Natural killer cell (primary cell): Measurements from ENCODE around the gene OBSCN. TPM values are rescaled to one million over a fixed set of nuclear protein-coding genes. Genes with fewer than 3 reads are reported as not detected.

Source experiments
- ATAC-seq, 3 donors: fragments of 150-1000 bp in 2 of 3; fragments of 200-7000 bp in 1 of 3; cut with Tn5 transposase; 1 replicate in 1 of 3; 2 replicates in 2 of 3; pipeline ENCODE4 v1.10.0; 2021; ENCODE audit warnings: mild to moderate bottlenecking in 2 of 3, moderate library complexity in 2 of 3
- DNase-seq, 2 donors: peaks; one replicate each; pipeline versions ENCODE4 v3.0.0 to v3.0.0-alpha.2; 2013 to 2021; ENCODE audit warnings: mixed read lengths in 1 of 2
- H3K27ac ChIP-seq: one replicate; pipeline ENCODE4 v1.5.1; 2013; ENCODE audit warnings: mild to moderate bottlenecking, low read length
- H3K27me3 ChIP-seq: one replicate; pipeline ENCODE4 v1.6.1; 2013; ENCODE audit warnings: low read length; ENCODE audit not compliant: control insufficient read depth, insufficient read depth
- H3K36me3 ChIP-seq: one replicate; pipeline ENCODE4 v1.6.1; 2013; ENCODE audit warnings: low read length; ENCODE audit not compliant: control insufficient read depth, insufficient read depth
- H3K4me1 ChIP-seq: one replicate; pipeline ENCODE4 v1.6.1; 2013; ENCODE audit warnings: low read length; ENCODE audit not compliant: control insufficient read depth, insufficient read depth
- H3K4me3 ChIP-seq: one replicate; pipeline ENCODE4 v1.5.1; 2013; ENCODE audit warnings: low read length
- H3K9me3 ChIP-seq: one replicate; pipeline ENCODE4 v1.6.1; 2013; ENCODE audit warnings: low read length; ENCODE audit not compliant: control insufficient read depth, insufficient read depth
- H3K27ac Mint-ChIP-seq, 2 donors: one replicate each; pipeline ENCODE4 v1.8.0; 2022; ENCODE audit warnings: mild to moderate bottlenecking in 2 of 2, mixed read lengths in 2 of 2, moderate library complexity in 1 of 2
- H3K27me3 Mint-ChIP-seq, 2 donors: one replicate each; pipeline ENCODE4 v1.8.0; 2022; ENCODE audit warnings: low read depth in 2 of 2, mixed read lengths in 2 of 2
- H3K36me3 Mint-ChIP-seq: one replicate; pipeline ENCODE4 v1.8.0; 2022; ENCODE audit warnings: mixed read lengths
- H3K4me1 Mint-ChIP-seq, 2 donors: one replicate each; pipeline ENCODE4 v1.8.0; 2022; ENCODE audit warnings: mixed read lengths in 2 of 2
- H3K4me3 Mint-ChIP-seq: one replicate; pipeline ENCODE4 v1.8.0; 2022; ENCODE audit warnings: mild to moderate bottlenecking, moderate library complexity, mixed read lengths
- H3K9me3 Mint-ChIP-seq, 2 donors: one replicate each; pipeline ENCODE4 v1.8.0; 2022; ENCODE audit warnings: mixed read lengths in 2 of 2
- WGBS: methylation state at CpG from one replicate; pipeline ENCODE4 v1.1.7; 2013; ENCODE audit warnings: missing lambda C conversion rate; ENCODE audit not compliant: insufficient coverage; 5-methylcytosine and 5-hydroxymethylcytosine counted together
- intact Hi-C: fragments of 100-400 bp; cut with micrococcal nuclease; formaldehyde crosslinking; loops from one replicate; pipeline ENCODE4 v1.14.2; 2022
- total RNA-seq, 4 donors: library from RNA; stranded (reverse); fragments of 120-200 nt in 1 of 4; gene quantifications; one replicate each; pipeline versions ENCODE4 v1.2.3 to v1.2.4, GENCODE V29; 2013 to 2022
- TF ChIP-seq, protein P1 (sequence below): fragments of 200-600 bp; IDR thresholded peaks from one replicate; pipeline ENCODE4 v1.8.0; 2022; ENCODE audit warnings: antibody characterized with exemption

The OBSCN gene
- total RNA-seq, 3 donors from 2014 or later (not counting 1 experiment from before 2014, with no cell fraction given): 9.6 to 30.0 (median 14.3) TPM

GRCh38 chr1:228233136-228233535, 25.3 kb downstream of the OBSCN start:
- H3K36me3 ChIP-seq: no peaks in the 10 kb centered on the region
- Mint-ChIP-seq H3K36me3 (peaks cover 20% of the 10 kb centered on the region), H3K9me3 (peaks cover 0 to 3% of the 10 kb centered on the region in 2 donors)

GRCh38 chr1:228234921-228235320, 27.1 kb downstream of the OBSCN start:
- Histone ChIP-seq H3K27me3 (no peaks in the 10 kb centered on the region), H3K36me3 (no peaks in the 10 kb centered on the region), H3K4me1 (peaks cover 4% of the 10 kb centered on the region), H3K4me3 (no peak overlapping the region), H3K9me3 (no peaks in the 10 kb centered on the region), H3K27ac (no peak overlapping the region)
- Mint-ChIP-seq H3K4me1 (peaks cover 0 to 7% of the 10 kb centered on the region in 2 donors), H3K4me3 (no peak overlapping the region), H3K27ac (no peak overlapping the region), H3K36me3 (peaks cover 20% of the 10 kb centered on the region), H3K9me3 (peaks cover 0 to 3% of the 10 kb centered on the region in 2 donors), H3K27me3 (no peaks in the 10 kb centered on the region)
- DNase-seq (no peak), ATAC-seq (no peak)
- intact Hi-C loops: no loop called here
- TF ChIP-seq, protein P1, sequence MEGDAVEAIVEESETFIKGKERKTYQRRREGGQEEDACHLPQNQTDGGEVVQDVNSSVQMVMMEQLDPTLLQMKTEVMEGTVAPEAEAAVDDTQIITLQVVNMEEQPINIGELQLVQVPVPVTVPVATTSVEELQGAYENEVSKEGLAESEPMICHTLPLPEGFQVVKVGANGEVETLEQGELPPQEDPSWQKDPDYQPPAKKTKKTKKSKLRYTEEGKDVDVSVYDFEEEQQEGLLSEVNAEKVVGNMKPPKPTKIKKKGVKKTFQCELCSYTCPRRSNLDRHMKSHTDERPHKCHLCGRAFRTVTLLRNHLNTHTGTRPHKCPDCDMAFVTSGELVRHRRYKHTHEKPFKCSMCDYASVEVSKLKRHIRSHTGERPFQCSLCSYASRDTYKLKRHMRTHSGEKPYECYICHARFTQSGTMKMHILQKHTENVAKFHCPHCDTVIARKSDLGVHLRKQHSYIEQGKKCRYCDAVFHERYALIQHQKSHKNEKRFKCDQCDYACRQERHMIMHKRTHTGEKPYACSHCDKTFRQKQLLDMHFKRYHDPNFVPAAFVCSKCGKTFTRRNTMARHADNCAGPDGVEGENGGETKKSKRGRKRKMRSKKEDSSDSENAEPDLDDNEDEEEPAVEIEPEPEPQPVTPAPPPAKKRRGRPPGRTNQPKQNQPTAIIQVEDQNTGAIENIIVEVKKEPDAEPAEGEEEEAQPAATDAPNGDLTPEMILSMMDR: no peak
- WGBS: 100% methylated on average over 1 of the region's 2 CpGs

More at GRCh38 chr1:228233136-228233535, 25.3 kb downstream of the OBSCN start:
- no peak overlapping the region for H3K27ac ChIP-seq
- DNase-seq (no peak), ATAC-seq (no peak)
- H3K9me3 ChIP-seq: no peaks in the 10 kb centered on the region
- TF ChIP-seq, protein P1: no peak
- no peak overlapping the region for H3K4me3 ChIP-seq
- WGBS: 100% methylated on average over 1 of the region's 1 CpG
- H3K27me3 ChIP-seq: no peaks in the 10 kb centered on the region
- no peak overlapping the region for H3K4me3 Mint-ChIP-seq
- peaks cover 0 to 7% of the 10 kb centered on the region in 2 donors for H3K4me1 Mint-ChIP-seq
- H3K27ac Mint-ChIP-seq: no peak overlapping the region
- peaks cover 4% of the 10 kb centered on the region for H3K4me1 ChIP-seq
- intact Hi-C loops: no loop called here
- H3K27me3 Mint-ChIP-seq: no peaks in the 10 kb centered on the region

GRCh38 chr1:228236744-228237143, 28.9 kb downstream of the OBSCN start:
- WGBS: 49% methylated on average over 4 of the region's 5 CpGs
- no peak overlapping the region for H3K27ac Mint-ChIP-seq
- H3K27me3 Mint-ChIP-seq: no peaks in the 10 kb centered on the region
- TF ChIP-seq, protein P1: peak; percentile 12
- peaks cover 0 to 7% of the 10 kb centered on the region in 2 donors for H3K4me1 Mint-ChIP-seq
- H3K36me3 Mint-ChIP-seq: peaks cover 32% of the 10 kb centered on the region
- no peak overlapping the region for H3K4me3 ChIP-seq
- H3K36me3 ChIP-seq: no peaks in the 10 kb centered on the region
- peaks cover 5 to 11% of the 10 kb centered on the region in 2 donors for H3K9me3 Mint-ChIP-seq
- intact Hi-C loops: no loop called here
- ATAC-seq (peak in 1 of 3 donors; percentile 62), DNase-seq (peak in 1 of 2 donors; percentile 49)
- peaks cover 8% of the 10 kb centered on the region for H3K9me3 ChIP-seq
- H3K4me1 ChIP-seq: peaks cover 4% of the 10 kb centered on the region
- no peak overlapping the region for H3K4me3 Mint-ChIP-seq
- H3K27me3 ChIP-seq: no peaks in the 10 kb centered on the region
- no peak overlapping the region for H3K27ac ChIP-seq

- Mint-ChIP-seq H3K4me1 (peaks cover 0 to 7% of the 10 kb centered on the region in 2 donors), H3K36me3 (peaks cover 38% of the 10 kb centered on the region), H3K4me3 (no peak overlapping the region), H3K27me3 (no peaks in the 10 kb centered on the region), H3K9me3 (peaks cover 8 to 17% of the 10 kb centered on the region in 2 donors), H3K27ac (no peak overlapping the region)
- Histone ChIP-seq H3K4me1 (peaks cover 4% of the 10 kb centered on the region), H3K36me3 (no peaks in the 10 kb centered on the region), H3K4me3 (no peak overlapping the region), H3K27me3 (no peaks in the 10 kb centered on the region), H3K27ac (no peak overlapping the region), H3K9me3 (peaks cover 10% of the 10 kb centered on the region)
- ATAC-seq (no peak), DNase-seq (no peak)
- WGBS: 98% methylated on average over 7 of the region's 7 CpGs
- TF ChIP-seq, protein P1: no peak
- intact Hi-C loops: no loop called here
These were observed 30.2 kb downstream of the OBSCN start for GRCh38 chr1:228238007-228238406.
